ENCODE data around the gene CTSS. TPM values are rescaled to one million over a fixed set of nuclear protein-coding genes. Genes with fewer than 3 reads are reported as not detected.
"Not testable (repeated sequence)": the region's sequence is repeated elsewhere in the genome, so short reads cannot be mapped to it uniquely, and the experiment has no call there.

Gene CTSS
- total and polyA plus RNA-seq, 7 donors: 2.4 to 14.5 (median 9.7) TPM

- intact Hi-C loops (cut with DNase I): no loop called here
- Histone ChIP-seq H3K9me3 (no peaks in the 10 kb centered on the region), H3K36me3 (ENCODE audit: insufficient read depth in 1 of 2, low read depth in 1 of 2) (no peaks in the 10 kb centered on the region), H3K27me3 (ENCODE audit: insufficient read depth in 3 of 3, low read length in 2 of 3) (no peaks in the 10 kb centered on the region), H3K4me3 (no peak overlapping the region), H3K27ac (no peak overlapping the region), H3K4me1 (no peaks in the 10 kb centered on the region)
- ATAC-seq: no peak
- TF ChIP-seq, protein P1, sequence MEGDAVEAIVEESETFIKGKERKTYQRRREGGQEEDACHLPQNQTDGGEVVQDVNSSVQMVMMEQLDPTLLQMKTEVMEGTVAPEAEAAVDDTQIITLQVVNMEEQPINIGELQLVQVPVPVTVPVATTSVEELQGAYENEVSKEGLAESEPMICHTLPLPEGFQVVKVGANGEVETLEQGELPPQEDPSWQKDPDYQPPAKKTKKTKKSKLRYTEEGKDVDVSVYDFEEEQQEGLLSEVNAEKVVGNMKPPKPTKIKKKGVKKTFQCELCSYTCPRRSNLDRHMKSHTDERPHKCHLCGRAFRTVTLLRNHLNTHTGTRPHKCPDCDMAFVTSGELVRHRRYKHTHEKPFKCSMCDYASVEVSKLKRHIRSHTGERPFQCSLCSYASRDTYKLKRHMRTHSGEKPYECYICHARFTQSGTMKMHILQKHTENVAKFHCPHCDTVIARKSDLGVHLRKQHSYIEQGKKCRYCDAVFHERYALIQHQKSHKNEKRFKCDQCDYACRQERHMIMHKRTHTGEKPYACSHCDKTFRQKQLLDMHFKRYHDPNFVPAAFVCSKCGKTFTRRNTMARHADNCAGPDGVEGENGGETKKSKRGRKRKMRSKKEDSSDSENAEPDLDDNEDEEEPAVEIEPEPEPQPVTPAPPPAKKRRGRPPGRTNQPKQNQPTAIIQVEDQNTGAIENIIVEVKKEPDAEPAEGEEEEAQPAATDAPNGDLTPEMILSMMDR (IDR thresholded peaks at IDR 0.05): no peak
- 89 to 95% (median 92%) methylated on average over 21 of the region's 21 CpGs for WGBS, 3 donors
- DNase-seq: no peak
Observed at GRCh38 chr1:150720098-150720497, 45.5 kb downstream of the CTSS start.

GRCh38 chr1:150718225-150718891 is 47.2 kb downstream of the CTSS start:
- TF ChIP-seq, protein P1 (IDR thresholded peaks at IDR 0.05): no peak
- WGBS, 3 donors: 78 to 81% (median 79%) methylated on average over 11 of the region's 11 CpGs
- no peaks in the 10 kb centered on the region for H3K9me3 ChIP-seq
- DNase-seq: no peak
- H3K36me3 ChIP-seq (ENCODE audit: insufficient read depth in 1 of 2, low read depth in 1 of 2): no peaks in the 10 kb centered on the region
- H3K27ac ChIP-seq: no peak overlapping the region
- H3K4me1 ChIP-seq: no peaks in the 10 kb centered on the region
- intact Hi-C loops (cut with DNase I): no loop called here
- H3K27me3 ChIP-seq (ENCODE audit: insufficient read depth in 3 of 3, low read length in 2 of 3): no peaks in the 10 kb centered on the region
- H3K4me3 ChIP-seq: no peak overlapping the region
- ATAC-seq: no peak

DNA sequence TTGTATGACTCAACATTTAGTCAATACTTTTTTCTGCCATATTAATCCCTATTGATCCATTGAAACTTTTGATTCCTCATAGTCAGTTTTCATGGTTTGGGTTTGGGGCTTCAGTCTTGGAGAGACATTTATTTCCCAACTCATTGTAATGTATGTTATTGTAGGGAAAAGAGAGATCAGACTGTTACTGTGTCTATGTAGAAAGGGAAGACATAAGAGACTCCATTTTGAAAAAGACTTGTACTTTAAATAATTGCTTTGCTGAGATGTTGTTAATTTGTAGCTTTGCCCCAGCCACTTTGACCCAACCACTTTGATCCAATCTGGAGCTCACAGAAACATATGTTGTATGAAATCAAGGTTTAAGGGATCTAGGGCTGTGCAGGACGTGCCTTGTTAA is 56.5 kb downstream of the CTSS start:
- H3K4me1 ChIP-seq; H3K27ac ChIP-seq; H3K36me3 ChIP-seq (ENCODE audit: insufficient read depth in 1 of 2, low read depth in 1 of 2); H3K27me3 ChIP-seq (ENCODE audit: insufficient read depth in 3 of 3, low read length in 2 of 3); H3K9me3 ChIP-seq; intact Hi-C loops (cut with DNase I); DNase-seq; H3K4me3 ChIP-seq; ATAC-seq: not testable (repeated sequence)
- 79 to 82% (median 80%) methylated on average over 1 of the region's 1 CpG for WGBS, 3 donors

DNA sequence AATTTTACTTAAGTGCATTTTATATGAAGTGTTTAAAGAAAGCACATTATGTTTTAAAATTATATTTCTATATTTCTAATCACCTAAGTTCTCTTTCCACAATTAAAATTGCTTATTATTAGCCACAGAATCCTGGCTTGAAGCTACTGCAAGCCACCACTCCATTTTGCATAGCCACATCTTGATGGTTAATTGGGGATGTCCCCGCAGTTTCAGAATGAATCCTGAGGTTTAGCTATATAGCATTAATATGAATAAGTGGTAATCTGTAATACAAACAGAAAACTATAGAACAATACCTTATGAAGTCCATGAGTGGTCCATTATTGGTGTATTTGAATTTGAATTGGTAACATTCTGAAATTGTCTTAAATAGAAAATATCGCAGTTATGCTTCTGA is 57.0 kb downstream of the CTSS start:
- ATAC-seq (no peak), DNase-seq (no peak)
- WGBS, 3 donors: 94 to 100% (median 96%) methylated on average over 2 of the region's 2 CpGs
- Histone ChIP-seq H3K27ac (no peak overlapping the region), H3K4me1 (no peaks in the 10 kb centered on the region), H3K36me3 (ENCODE audit: insufficient read depth in 1 of 2, low read depth in 1 of 2) (no peaks in the 10 kb centered on the region), H3K4me3 (no peak overlapping the region), H3K9me3 (no peaks in the 10 kb centered on the region), H3K27me3 (ENCODE audit: insufficient read depth in 3 of 3, low read length in 2 of 3) (no peaks in the 10 kb centered on the region)
- TF ChIP-seq, protein P1 (IDR thresholded peaks at IDR 0.05): no peak
- intact Hi-C loops (cut with DNase I): no loop called here

GRCh38 chr1:150706091-150706490 is 59.5 kb downstream of the CTSS start:
- intact Hi-C loops (cut with DNase I): no loop called here
- DNase-seq: no peak
- Histone ChIP-seq H3K27me3 (ENCODE audit: insufficient read depth in 3 of 3, low read length in 2 of 3) (no peaks in the 10 kb centered on the region), H3K4me1 (no peaks in the 10 kb centered on the region), H3K9me3 (no peaks in the 10 kb centered on the region), H3K4me3 (no peak overlapping the region), H3K27ac (no peak overlapping the region), H3K36me3 (ENCODE audit: insufficient read depth in 1 of 2, low read depth in 1 of 2) (no peaks in the 10 kb centered on the region)
- TF ChIP-seq, protein P1 (IDR thresholded peaks at IDR 0.05): no peak
- ATAC-seq: no peak
- 72 to 81% (median 80%) methylated on average over 1 of the region's 1 CpG for WGBS, 3 donors

All from psoas muscle (tissue), 8 donors.